Suprapubic skin (tissue), 4 donors: ENCODE results near the gene RASSF5.

ENCODE experiments used
- POLR2A ChIP-seq, 2 donors: fragments of 450-650 bp; IDR thresholded peaks; one replicate each; pipeline ENCODE4 v1.6.1; 2017; ENCODE audit warnings: antibody characterized with exemption in 2 of 2, mild to moderate bottlenecking in 2 of 2, moderate library complexity in 2 of 2
- POLR2AphosphoS5 ChIP-seq, 3 donors: sonication (generic); formaldehyde crosslinking; IDR thresholded peaks; one replicate each; pipeline ENCODE4 v1.6.1; 2017; ENCODE audit warnings: antibody characterized with exemption in 3 of 3
- TF ChIP-seq, protein P1 (sequence below), 2 donors: fragments of 200-600 bp in 1 of 2; fragments of 450-650 bp in 1 of 2; sonication (generic) in 1 of 2; IDR thresholded peaks; one replicate each; pipeline ENCODE4 v1.5.1; 2016 to 2019; ENCODE audit warnings: antibody characterized with exemption in 2 of 2, mild to moderate bottlenecking in 1 of 2, moderate library complexity in 1 of 2

GRCh38 chr1:206575894-206576737 is 68.8 kb downstream of the RASSF5 start:
- TF ChIP-seq, protein P1, sequence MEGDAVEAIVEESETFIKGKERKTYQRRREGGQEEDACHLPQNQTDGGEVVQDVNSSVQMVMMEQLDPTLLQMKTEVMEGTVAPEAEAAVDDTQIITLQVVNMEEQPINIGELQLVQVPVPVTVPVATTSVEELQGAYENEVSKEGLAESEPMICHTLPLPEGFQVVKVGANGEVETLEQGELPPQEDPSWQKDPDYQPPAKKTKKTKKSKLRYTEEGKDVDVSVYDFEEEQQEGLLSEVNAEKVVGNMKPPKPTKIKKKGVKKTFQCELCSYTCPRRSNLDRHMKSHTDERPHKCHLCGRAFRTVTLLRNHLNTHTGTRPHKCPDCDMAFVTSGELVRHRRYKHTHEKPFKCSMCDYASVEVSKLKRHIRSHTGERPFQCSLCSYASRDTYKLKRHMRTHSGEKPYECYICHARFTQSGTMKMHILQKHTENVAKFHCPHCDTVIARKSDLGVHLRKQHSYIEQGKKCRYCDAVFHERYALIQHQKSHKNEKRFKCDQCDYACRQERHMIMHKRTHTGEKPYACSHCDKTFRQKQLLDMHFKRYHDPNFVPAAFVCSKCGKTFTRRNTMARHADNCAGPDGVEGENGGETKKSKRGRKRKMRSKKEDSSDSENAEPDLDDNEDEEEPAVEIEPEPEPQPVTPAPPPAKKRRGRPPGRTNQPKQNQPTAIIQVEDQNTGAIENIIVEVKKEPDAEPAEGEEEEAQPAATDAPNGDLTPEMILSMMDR (IDR thresholded peaks at IDR 0.05), result no peak
- no peak for TF ChIP-seq POLR2A (IDR thresholded peaks at IDR 0.05)
- no peak for TF ChIP-seq POLR2AphosphoS5 (IDR thresholded peaks at IDR 0.05)
